ENCODE measurements around the gene PHLPP2. TPM values are rescaled to one million over a fixed set of nuclear protein-coding genes. Genes with fewer than 3 reads are reported as not detected.

Gene PHLPP2
- total and polyA plus RNA-seq, 10 of the 15 experiments (the other 5 are each of a cell fraction or from before 2014, with no cell fraction given), result 1.0 to 13.2 (median 7.0) TPM

GRCh38 chr16:71762186-71762585 lies 37.7 kb upstream of the PHLPP2 start (continued):
- TF ChIP-seq NRF1 (conservative IDR thresholded peaks at IDR 0.05; ENCODE audit: low read depth, low read length) (no peak), EED (IDR thresholded peaks at IDR 0.05; ENCODE audit: low read depth) (no peak), ZBTB4 (CRISPR knock-in tag; IDR thresholded peaks at IDR 0.05) (no peak), MYC (IDR thresholded peaks at IDR 0.05; ENCODE audit: insufficient read depth, insufficient read length, insufficient replicate concordance, low read length, severe bottlenecking) (no peak), WRNIP1 (IDR thresholded peaks at IDR 0.05; ENCODE audit: borderline replicate concordance, low read depth, low read length) (no peak)
- TF ChIP-seq, protein P1, sequence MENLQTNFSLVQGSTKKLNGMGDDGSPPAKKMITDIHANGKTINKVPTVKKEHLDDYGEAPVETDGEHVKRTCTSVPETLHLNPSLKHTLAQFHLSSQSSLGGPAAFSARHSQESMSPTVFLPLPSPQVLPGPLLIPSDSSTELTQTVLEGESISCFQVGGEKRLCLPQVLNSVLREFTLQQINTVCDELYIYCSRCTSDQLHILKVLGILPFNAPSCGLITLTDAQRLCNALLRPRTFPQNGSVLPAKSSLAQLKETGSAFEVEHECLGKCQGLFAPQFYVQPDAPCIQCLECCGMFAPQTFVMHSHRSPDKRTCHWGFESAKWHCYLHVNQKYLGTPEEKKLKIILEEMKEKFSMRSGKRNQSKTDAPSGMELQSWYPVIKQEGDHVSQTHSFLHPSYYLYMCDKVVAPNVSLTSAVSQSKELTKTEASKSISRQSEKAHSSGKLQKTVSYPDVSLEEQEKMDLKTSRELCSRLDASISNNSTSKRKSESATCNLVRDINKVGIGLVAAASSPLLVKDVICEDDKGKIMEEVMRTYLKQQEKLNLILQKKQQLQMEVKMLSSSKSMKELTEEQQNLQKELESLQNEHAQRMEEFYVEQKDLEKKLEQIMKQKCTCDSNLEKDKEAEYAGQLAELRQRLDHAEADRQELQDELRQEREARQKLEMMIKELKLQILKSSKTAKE (IDR thresholded peaks at IDR 0.05; ENCODE audit: low read depth, poor library complexity, severe bottlenecking), result no peak

DNA sequence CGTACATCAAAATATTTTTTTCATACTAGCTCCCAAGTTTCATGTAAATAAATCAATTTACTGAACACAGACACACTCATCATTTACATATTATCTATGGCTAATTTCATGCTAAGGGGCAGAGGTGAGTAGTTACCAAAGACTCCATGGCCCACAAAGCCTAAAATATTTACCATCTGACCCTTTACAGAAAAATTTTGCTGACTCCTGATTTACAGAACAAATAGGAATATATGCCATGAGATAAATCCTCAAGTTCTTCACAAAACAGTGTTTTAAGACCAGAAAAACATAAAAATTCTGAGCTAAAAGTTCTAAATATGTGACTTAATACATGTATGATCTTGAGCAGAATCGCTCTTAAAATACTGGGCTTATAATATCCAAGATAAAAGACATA lies 36.6 kb upstream of the PHLPP2 start:
- no peak overlapping the region for H2AFZ ChIP-seq (ENCODE audit: control insufficient read depth, low read depth, low read length)
- intact Hi-C loops (cut with micrococcal nuclease; ENCODE audit: unreplicated experiment) (no loop called here), in situ Hi-C loops (cut with MboI) (no loop called here)
- H3K27ac ChIP-seq (ENCODE audit: control insufficient read depth, insufficient read depth), result no peak overlapping the region
- BruUV-seq (replicated peaks), result no TSS peak
- RAD21 ChIA-PET (ENCODE audit: unreplicated experiment), result no interaction called here
- no peaks in the 10 kb centered on the region for H4K20me1 ChIP-seq (ENCODE audit: control insufficient read depth, insufficient read depth)
- SMC1A ChIA-PET (ENCODE audit: uncharacterized antibody, unreplicated experiment), result interaction anchor here (0.7 to 1.3 kb wide), 4 partner anchors 11 to 200 kb away, joined by 3 to 8 read pairs (median 4); no protein-coding TSS in a partner anchor
- no peaks in the 10 kb centered on the region for H3K27me3 ChIP-seq (replicated peaks in 1 of 2; ENCODE audit: control insufficient read depth in 2 of 2, insufficient read depth in 2 of 2, low read length in 1 of 2)
- no peaks in the 10 kb centered on the region for H3K9me3 ChIP-seq (replicated peaks; ENCODE audit: control insufficient read depth, insufficient read depth, low read length)
- H3K4me2 ChIP-seq (ENCODE audit: control insufficient read depth, insufficient read depth), result no peak overlapping the region
- H3K79me2 ChIP-seq (ENCODE audit: control insufficient read depth, insufficient read depth, low read length), result no peaks in the 10 kb centered on the region
- FAIRE-seq (no peak), DNase-seq (ENCODE audit: low read depth, low spot score) (no peak), ATAC-seq (no peak)
- H3K4me1 ChIP-seq (ENCODE audit: control insufficient read depth, insufficient read depth, low read length), result no peaks in the 10 kb centered on the region
- no peak overlapping the region for H3K4me3 ChIP-seq
- H3K36me3 ChIP-seq (ENCODE audit: control insufficient read depth in 2 of 2, insufficient read depth in 2 of 2, low read length in 1 of 2), result peaks cover 14 to 27% of the 10 kb centered on the region in 2 experiments
- WGBS (ENCODE audit: insufficient coverage, insufficient replicate concordance, low lambda C conversion rate, missing lambda C conversion rate), result 100% methylated on average over 2 of the region's 2 CpGs
- POLR2A ChIA-PET, result interaction anchor here (0.5 to 0.6 kb wide), 2 partner anchors 133 to 326 kb away, joined by 3 to 4 read pairs; no protein-coding TSS in a partner anchor
- CTCF ChIA-PET, result interaction anchor here (0.5 to 0.9 kb wide), 2 partner anchors 40 to 69 kb away, joined by 3 to 4 read pairs; no protein-coding TSS in a partner anchor
- H3K9ac ChIP-seq (ENCODE audit: control insufficient read depth, insufficient read depth, low read length), result no peak overlapping the region
- TF ChIP-seq ZZZ3 (IDR thresholded peaks at IDR 0.05; ENCODE audit: control insufficient read depth, insufficient read length, low read depth), result no peak
- TF ChIP-seq SREBF1 (IDR thresholded peaks at IDR 0.05; ENCODE audit: low read length), result no peak
- TF ChIP-seq ZBED1 (IDR thresholded peaks at IDR 0.05; ENCODE audit: borderline replicate concordance), result no peak
- TF ChIP-seq CBX3 (IDR thresholded peaks at IDR 0.05; ENCODE audit: borderline replicate concordance, low read depth), result no peak
- no peak for TF ChIP-seq EGR1 (IDR thresholded peaks at IDR 0.05; ENCODE audit: borderline replicate concordance in 1 of 2, low read depth in 2 of 2, low read length in 2 of 2)
- TF ChIP-seq BMI1 (IDR thresholded peaks at IDR 0.05; ENCODE audit: borderline replicate concordance), result no peak
- no peak for TF ChIP-seq NFXL1 (IDR thresholded peaks at IDR 0.05; ENCODE audit: borderline replicate concordance)
- no peak for TF ChIP-seq HDAC2 (IDR thresholded peaks at IDR 0.05)
- no peak for TF ChIP-seq TARDBP (IDR thresholded peaks at IDR 0.05; ENCODE audit: borderline replicate concordance)
- TF ChIP-seq RAD21 (IDR thresholded peaks at IDR 0.05; ENCODE audit: insufficient read depth, low read depth, low read length), result no peak

Data from GM12878 (cell line).